Measurements from ENCODE around the gene DOCK10.

DNA sequence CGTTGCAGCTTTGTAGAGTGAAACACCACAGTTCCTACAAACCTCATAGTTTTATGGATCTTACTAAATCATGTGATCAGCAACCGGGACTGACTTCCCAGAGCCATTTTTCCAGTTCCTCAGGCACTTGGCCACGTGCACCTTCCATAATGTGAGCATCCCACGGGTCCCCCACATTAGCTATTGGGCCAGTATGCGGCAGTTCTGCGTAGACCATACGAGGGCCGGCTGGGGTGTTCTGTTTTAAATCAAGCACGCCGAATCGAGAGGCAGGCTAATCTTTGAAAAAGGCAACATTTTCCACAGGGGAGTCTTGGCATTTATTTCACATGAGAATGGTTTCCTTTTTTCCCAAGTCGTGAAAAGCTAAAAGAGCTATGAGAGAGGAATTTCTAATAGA is 190.5 kb downstream of the DOCK10 start:
- TF ChIP-seq, protein P1, sequence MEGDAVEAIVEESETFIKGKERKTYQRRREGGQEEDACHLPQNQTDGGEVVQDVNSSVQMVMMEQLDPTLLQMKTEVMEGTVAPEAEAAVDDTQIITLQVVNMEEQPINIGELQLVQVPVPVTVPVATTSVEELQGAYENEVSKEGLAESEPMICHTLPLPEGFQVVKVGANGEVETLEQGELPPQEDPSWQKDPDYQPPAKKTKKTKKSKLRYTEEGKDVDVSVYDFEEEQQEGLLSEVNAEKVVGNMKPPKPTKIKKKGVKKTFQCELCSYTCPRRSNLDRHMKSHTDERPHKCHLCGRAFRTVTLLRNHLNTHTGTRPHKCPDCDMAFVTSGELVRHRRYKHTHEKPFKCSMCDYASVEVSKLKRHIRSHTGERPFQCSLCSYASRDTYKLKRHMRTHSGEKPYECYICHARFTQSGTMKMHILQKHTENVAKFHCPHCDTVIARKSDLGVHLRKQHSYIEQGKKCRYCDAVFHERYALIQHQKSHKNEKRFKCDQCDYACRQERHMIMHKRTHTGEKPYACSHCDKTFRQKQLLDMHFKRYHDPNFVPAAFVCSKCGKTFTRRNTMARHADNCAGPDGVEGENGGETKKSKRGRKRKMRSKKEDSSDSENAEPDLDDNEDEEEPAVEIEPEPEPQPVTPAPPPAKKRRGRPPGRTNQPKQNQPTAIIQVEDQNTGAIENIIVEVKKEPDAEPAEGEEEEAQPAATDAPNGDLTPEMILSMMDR (IDR thresholded peaks at IDR 0.05): no peak
- TF ChIP-seq POLR2A (IDR thresholded peaks at IDR 0.05): no peak
- TF ChIP-seq POLR2AphosphoS5 (IDR thresholded peaks at IDR 0.05): no peak

All from suprapubic skin (tissue), 4 donors.